Osteoblast (primary cell): Measurements from ENCODE around the gene HELZ. TPM values are rescaled to one million over a fixed set of nuclear protein-coding genes. Genes with fewer than 3 reads are reported as not detected.
"Not testable (repeated sequence)": the region's sequence is repeated elsewhere in the genome, so short reads cannot be mapped to it uniquely, and the experiment has no call there.

Source experiments
- DNase-seq: peaks from one replicate; pipeline ENCODE4 v3.0.0; 2011; ENCODE audit warnings: low spot score, mixed read lengths; ENCODE audit not compliant: insufficient read length; ENCODE audit errors: missing footprints
- H2AFZ ChIP-seq: 2 replicates; pipeline ENCODE4 v1.6.0; 2011; ENCODE audit warnings: mild to moderate bottlenecking, low read length
- H3K27ac ChIP-seq: 2 replicates; pipeline ENCODE4 v1.5.1; 2011; ENCODE audit warnings: mild to moderate bottlenecking, low read depth, low read length, moderate library complexity
- H3K27me3 ChIP-seq: 2 replicates; pipeline ENCODE4 v1.6.0; 2012; ENCODE audit warnings: mild to moderate bottlenecking, control low read depth, inconsistent platforms, low read length, moderate library complexity; ENCODE audit not compliant: insufficient read depth
- H3K36me3 ChIP-seq: 2 replicates; pipeline ENCODE4 v1.5.1; 2011; ENCODE audit warnings: mild to moderate bottlenecking, low read length, control low read depth, moderate library complexity; ENCODE audit not compliant: insufficient read depth
- H3K4me1 ChIP-seq: 2 replicates; pipeline ENCODE4 v1.5.1; 2011; ENCODE audit warnings: mild to moderate bottlenecking, low read length, control low read depth, moderate library complexity; ENCODE audit not compliant: insufficient read depth
- H3K4me2 ChIP-seq: 2 replicates; pipeline ENCODE4 v1.6.0; 2011; ENCODE audit warnings: mild to moderate bottlenecking, low read length; ENCODE audit not compliant: insufficient read depth
- H3K4me3 ChIP-seq: fragments of 200-600 bp; sonication (generic); 3 replicates; pipeline ENCODE4 v1.5.1; 2012; ENCODE audit warnings: mild to moderate bottlenecking, low read length, inconsistent platforms; ENCODE audit not compliant: insufficient read depth
- H3K79me2 ChIP-seq: 2 replicates; pipeline ENCODE4 v1.6.0; 2012; ENCODE audit warnings: mild to moderate bottlenecking, low read length, control low read depth, inconsistent platforms; ENCODE audit not compliant: insufficient read depth
- H3K9me3 ChIP-seq: 2 replicates; pipeline ENCODE4 v1.5.1; 2011; ENCODE audit warnings: low read depth, low read length, control low read depth
- H4K20me1 ChIP-seq: 2 replicates; pipeline ENCODE4 v1.6.0; 2012; ENCODE audit warnings: mild to moderate bottlenecking, low read length, control low read depth; ENCODE audit not compliant: insufficient read depth
- CTCF ChIP-seq: IDR thresholded peaks from 2 replicates; pipeline ENCODE4 v1.5.1; 2011; ENCODE audit warnings: mild to moderate bottlenecking, low read depth, low read length, moderate library complexity; ENCODE audit errors: extremely low read depth
- total RNA-seq: library from RNA; depleted of rRNA; stranded (reverse); fragments of >200 nt; gene quantifications from 2 replicates; pipeline ENCODE4 v1.2.3, GENCODE V29; 2012

Gene HELZ
- total RNA-seq, 1 donor, result 56.8 TPM

GRCh38 chr17:67290244-67290643, 45.2 kb upstream of the HELZ start:
- Histone ChIP-seq H3K27ac (no peak overlapping the region), H3K4me1 (peaks cover 7% of the 10 kb centered on the region), H3K9me3 (no peaks in the 10 kb centered on the region), H4K20me1 (no peaks in the 10 kb centered on the region), H2AFZ (no peak overlapping the region), H3K79me2 (no peaks in the 10 kb centered on the region), H3K36me3 (no peaks in the 10 kb centered on the region), H3K4me3 (no peak overlapping the region), H3K27me3 (no peaks in the 10 kb centered on the region), H3K4me2 (no peak overlapping the region)
- no peak for DNase-seq
- TF ChIP-seq CTCF, result no peak

- no peaks in the 10 kb centered on the region for H3K79me2 ChIP-seq
- peaks cover 7% of the 10 kb centered on the region for H3K4me1 ChIP-seq
- peak; percentile 93 for DNase-seq
- H3K9me3 ChIP-seq, result no peaks in the 10 kb centered on the region
- H3K27ac ChIP-seq, result no peak overlapping the region
- H3K4me3 ChIP-seq, result peak overlapping the region; percentile 50
- peak overlapping the region; percentile 80 for H3K4me2 ChIP-seq
- no peak for TF ChIP-seq CTCF
- H3K27me3 ChIP-seq, result no peaks in the 10 kb centered on the region
- peak overlapping the region; percentile 67 for H2AFZ ChIP-seq
- H3K36me3 ChIP-seq, result no peaks in the 10 kb centered on the region
- no peaks in the 10 kb centered on the region for H4K20me1 ChIP-seq
Measured at GRCh38 chr17:67289181-67289876, 44.3 kb upstream of the HELZ start.

DNA sequence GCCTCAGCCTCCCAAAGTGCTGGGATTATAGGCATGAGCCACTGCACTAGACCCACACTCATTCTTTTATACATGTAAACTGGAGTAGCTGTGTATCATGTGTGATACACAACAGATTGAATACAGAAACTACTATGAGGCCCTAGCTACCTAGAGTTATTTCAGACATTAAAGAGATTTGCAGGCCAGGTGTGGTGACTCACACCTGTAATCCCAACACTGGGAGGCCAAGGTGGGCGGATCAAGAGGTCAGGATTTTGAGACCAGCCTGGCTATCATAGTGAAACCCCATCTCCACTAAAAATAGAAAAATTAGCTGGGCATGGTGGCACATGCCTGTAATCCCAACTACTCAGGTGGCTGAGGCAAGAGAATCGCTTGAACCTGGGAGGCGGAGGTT, 41.8 kb upstream of the HELZ start:
- H3K36me3 ChIP-seq, DNase-seq, H3K27me3 ChIP-seq, H3K4me1 ChIP-seq, H3K9me3 ChIP-seq, H3K4me2 ChIP-seq, H4K20me1 ChIP-seq, H3K4me3 ChIP-seq, H2AFZ ChIP-seq, H3K79me2 ChIP-seq, H3K27ac ChIP-seq: not testable (repeated sequence)

DNA sequence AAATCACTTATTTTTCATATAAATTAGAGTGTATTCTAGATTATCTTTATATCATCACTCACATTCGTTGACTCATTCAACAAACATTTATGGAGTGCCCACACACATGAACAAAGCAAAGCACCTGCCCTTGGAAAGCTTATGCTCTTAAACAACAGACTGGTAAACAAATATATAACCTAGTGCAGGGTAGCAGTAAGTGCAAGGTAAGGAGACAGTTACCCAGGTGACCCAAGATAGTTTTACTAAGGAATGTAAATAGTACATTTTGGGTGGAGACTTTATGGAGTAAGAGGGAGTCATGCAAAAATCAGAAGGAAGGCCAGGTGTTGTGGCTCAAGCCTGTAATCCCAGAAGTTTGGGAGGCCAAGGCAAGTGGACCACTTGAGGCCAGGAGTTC, 40.4 kb upstream of the HELZ start:
- peaks cover 7% of the 10 kb centered on the region for H3K4me1 ChIP-seq
- no peaks in the 10 kb centered on the region for H3K27me3 ChIP-seq
- H3K79me2 ChIP-seq, result no peaks in the 10 kb centered on the region
- no peaks in the 10 kb centered on the region for H3K36me3 ChIP-seq
- H3K9me3 ChIP-seq, result no peaks in the 10 kb centered on the region
- no peaks in the 10 kb centered on the region for H4K20me1 ChIP-seq
- DNase-seq, result no peak
- H3K4me2 ChIP-seq, result no peak overlapping the region
- no peak overlapping the region for H3K27ac ChIP-seq
- no peak overlapping the region for H2AFZ ChIP-seq
- no peak for TF ChIP-seq CTCF
- H3K4me3 ChIP-seq, result no peak overlapping the region
